ENCODE data around the gene CDH4. TPM values are rescaled to one million over a fixed set of nuclear protein-coding genes. Genes with fewer than 3 reads are reported as not detected.

CDH4 gene
- total RNA-seq, 1 experiment from 2014 or later: not detected

- Histone ChIP-seq H3K79me2 (ENCODE audit: low read depth) (no peaks in the 10 kb centered on the region), H3K27ac (no peak overlapping the region), H3K4me2 (no peak overlapping the region), H3F3A (ENCODE audit: insufficient read depth, low read depth) (no peaks in the 10 kb centered on the region), H3K9me3 (ENCODE audit: insufficient read depth, low read depth) (no peaks in the 10 kb centered on the region), H3K36me3 (ENCODE audit: low read depth) (no peaks in the 10 kb centered on the region), H3K9me2 (ENCODE audit: insufficient read depth) (no peaks in the 10 kb centered on the region), H2AFZ (no peak overlapping the region), H3K27me3 (ENCODE audit: insufficient read depth, low read depth) (peaks cover 95% of the 10 kb centered on the region), H4K20me1 (ENCODE audit: insufficient read depth) (0 out of 2 replicates have a peak, but pooled peaks cover 2% of the 10 kb centered on the region), H3K4me3 (no peak overlapping the region), H3K4me1 (replicated peaks; ENCODE audit: insufficient read depth) (no peaks in the 10 kb centered on the region)
- TF ChIP-seq CTCF (conservative IDR thresholded peaks at IDR 0.05): no peak
- no peak for TF ChIP-seq EZH2 (IDR thresholded peaks at IDR 0.05; ENCODE audit: low read depth)
- intact Hi-C loops (cut with micrococcal nuclease; ENCODE audit: unreplicated experiment): no loop called here
- no TSS peak for BruUV-seq (replicated peaks)
- POLR2A ChIA-PET (ENCODE audit: unreplicated experiment): no interaction called here
- no peak for DNase-seq
- CTCF ChIA-PET: no interaction called here
Observed at GRCh38 chr20:61773926-61774587, 522.0 kb downstream of the CDH4 start.

GRCh38 chr20:61775423-61775822, 523.4 kb downstream of the CDH4 start:
- no peaks in the 10 kb centered on the region for H3K36me3 ChIP-seq (ENCODE audit: low read depth)
- no peaks in the 10 kb centered on the region for H4K20me1 ChIP-seq (ENCODE audit: insufficient read depth)
- TF ChIP-seq EZH2 (IDR thresholded peaks at IDR 0.05; ENCODE audit: low read depth) (no peak), CTCF (conservative IDR thresholded peaks at IDR 0.05) (no peak)
- ChIA-PET POLR2A (ENCODE audit: unreplicated experiment) (no interaction called here), CTCF (no interaction called here)
- no peak overlapping the region for H3K4me3 ChIP-seq
- peaks cover 95% of the 10 kb centered on the region for H3K27me3 ChIP-seq (ENCODE audit: insufficient read depth, low read depth)
- no peaks in the 10 kb centered on the region for H3K9me3 ChIP-seq (ENCODE audit: insufficient read depth, low read depth)
- no peaks in the 10 kb centered on the region for H3K9me2 ChIP-seq (ENCODE audit: insufficient read depth)
- H3K27ac ChIP-seq: no peak overlapping the region
- no peak for DNase-seq
- no TSS peak for BruUV-seq (replicated peaks)
- no peaks in the 10 kb centered on the region for H3K79me2 ChIP-seq (ENCODE audit: low read depth)
- intact Hi-C loops (cut with micrococcal nuclease; ENCODE audit: unreplicated experiment): no loop called here
- no peak overlapping the region for H2AFZ ChIP-seq
- H3K4me2 ChIP-seq: no peak overlapping the region
- H3K4me1 ChIP-seq (replicated peaks; ENCODE audit: insufficient read depth): no peaks in the 10 kb centered on the region
- no peaks in the 10 kb centered on the region for H3F3A ChIP-seq (ENCODE audit: insufficient read depth, low read depth)

GRCh38 chr20:61776491-61777075, 524.5 kb downstream of the CDH4 start:
- no peak for DNase-seq
- Histone ChIP-seq H3K4me1 (replicated peaks; ENCODE audit: insufficient read depth) (no peaks in the 10 kb centered on the region), H2AFZ (no peak overlapping the region), H3K36me3 (ENCODE audit: low read depth) (no peaks in the 10 kb centered on the region), H4K20me1 (ENCODE audit: insufficient read depth) (no peaks in the 10 kb centered on the region), H3K4me3 (no peak overlapping the region), H3K79me2 (ENCODE audit: low read depth) (no peaks in the 10 kb centered on the region), H3K9me3 (ENCODE audit: insufficient read depth, low read depth) (no peaks in the 10 kb centered on the region), H3K9me2 (ENCODE audit: insufficient read depth) (no peaks in the 10 kb centered on the region), H3K27me3 (ENCODE audit: insufficient read depth, low read depth) (peaks cover 95% of the 10 kb centered on the region), H3K4me2 (no peak overlapping the region), H3K27ac (no peak overlapping the region), H3F3A (ENCODE audit: insufficient read depth, low read depth) (no peaks in the 10 kb centered on the region)
- ChIA-PET POLR2A (ENCODE audit: unreplicated experiment) (no interaction called here), CTCF (no interaction called here)
- BruUV-seq (replicated peaks): no TSS peak
- TF ChIP-seq EZH2 (IDR thresholded peaks at IDR 0.05; ENCODE audit: low read depth) (no peak), CTCF (conservative IDR thresholded peaks at IDR 0.05) (no peak)
- intact Hi-C loops (cut with micrococcal nuclease; ENCODE audit: unreplicated experiment): no loop called here
